Stimulated activated CD8-positive, alpha-beta memory T cell treated with anti-CD3 and anti-CD28 coated beads, Interleukin-12 subunit alpha, Interleukin-12 subunit beta, amount 100 ng/mL, for 24 hours (primary cell): ENCODE measurements around the gene SORCS2.
"Not testable (repeated sequence)": the region's sequence is repeated elsewhere in the genome, so short reads cannot be mapped to it uniquely, and the experiment has no call there.

Source experiments
- DNase-seq: peaks from one replicate; pipeline ENCODE4 v3.0.0-alpha.2; 2020; ENCODE audit errors: extremely low read depth

Gene SORCS2

GRCh38 chr4:7160439-7160838, 31.9 kb upstream of the SORCS2 start:
- DNase-seq = no peak

- DNase-seq = no peak
Measured at GRCh38 chr4:7160951-7161440, 31.3 kb upstream of the SORCS2 start.

- DNase-seq = no peak
Measured at GRCh38 chr4:7161721-7162214, 30.6 kb upstream of the SORCS2 start.

DNA sequence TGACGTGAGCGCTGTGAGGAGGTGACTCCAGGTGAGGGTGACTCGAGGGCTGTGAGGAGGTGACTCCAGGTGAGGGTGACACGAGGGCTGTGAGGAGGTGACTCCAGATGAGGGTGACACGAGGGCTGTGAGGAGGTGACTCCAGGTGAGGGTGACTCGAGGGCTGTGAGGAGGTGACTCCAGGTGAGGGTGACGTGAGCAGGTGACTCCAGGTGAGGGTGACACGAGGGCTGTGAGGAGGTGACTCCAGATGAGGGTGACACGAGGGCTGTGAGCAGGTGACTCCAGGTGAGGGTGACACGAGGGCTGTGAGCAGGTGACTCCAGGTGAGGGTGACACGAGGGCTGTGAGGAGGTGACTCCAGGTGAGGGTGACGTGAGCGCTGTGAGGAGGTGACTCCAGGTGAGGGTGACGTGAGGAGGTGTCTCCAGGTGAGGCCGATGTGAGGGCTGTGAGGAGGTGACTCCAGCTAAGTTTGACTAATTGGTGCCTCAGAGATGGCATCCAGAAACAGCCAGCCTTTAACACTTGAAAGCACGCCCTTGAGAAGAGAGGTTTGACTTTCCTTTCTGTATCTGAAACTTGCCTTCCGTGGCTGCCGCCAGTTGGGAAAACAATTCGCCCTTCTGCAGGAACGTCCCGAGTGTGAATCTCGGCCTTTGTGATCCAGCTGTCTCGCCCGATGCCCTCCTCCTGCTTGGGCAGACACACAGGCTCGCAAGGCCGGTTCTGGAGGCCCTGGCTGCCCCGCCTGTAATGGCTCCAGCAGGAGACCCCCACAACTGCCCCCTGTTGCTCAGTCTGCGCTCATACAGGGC, 27.1 kb upstream of the SORCS2 start:
- DNase-seq = not testable (repeated sequence)

DNA sequence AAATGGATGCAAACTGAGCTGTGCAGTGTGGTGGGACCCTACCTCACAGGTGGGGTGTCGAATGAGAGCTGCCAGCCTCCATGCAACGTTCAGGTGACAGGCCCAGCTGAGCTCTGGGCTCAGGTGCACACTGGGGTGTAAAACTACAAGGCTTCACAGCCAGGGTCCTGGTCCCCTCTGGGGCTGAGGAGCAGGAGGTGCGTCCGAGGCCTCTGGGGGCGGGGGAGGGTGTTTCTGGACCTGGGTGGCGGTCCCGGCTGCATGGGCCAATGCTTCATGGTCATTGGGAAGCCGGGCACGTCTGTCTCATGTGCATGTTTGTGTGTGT, 26.5 kb upstream of the SORCS2 start:
- DNase-seq = no peak

DNA sequence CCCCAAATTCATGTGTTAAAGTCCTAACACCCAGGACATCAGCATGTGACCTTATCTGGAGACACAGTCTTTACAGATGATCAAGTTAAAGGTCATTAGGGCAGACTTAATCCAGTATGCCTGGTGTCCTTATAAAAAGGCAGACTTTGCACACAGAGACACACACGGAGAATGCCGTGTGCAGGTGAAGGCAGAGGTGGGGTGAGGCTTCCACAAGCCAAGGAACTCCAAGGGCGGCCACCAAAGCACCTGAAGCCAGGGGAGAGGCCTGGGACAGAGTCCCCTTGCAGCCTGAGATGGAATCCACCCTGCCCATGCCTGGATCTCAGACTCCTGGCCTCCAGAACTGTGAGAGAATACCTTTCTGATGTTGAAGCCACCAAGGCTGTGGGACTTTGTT, 26.1 kb upstream of the SORCS2 start:
- DNase-seq = no peak

GRCh38 chr4:7166981-7167700, 25.2 kb upstream of the SORCS2 start:
- DNase-seq = no peak

DNA sequence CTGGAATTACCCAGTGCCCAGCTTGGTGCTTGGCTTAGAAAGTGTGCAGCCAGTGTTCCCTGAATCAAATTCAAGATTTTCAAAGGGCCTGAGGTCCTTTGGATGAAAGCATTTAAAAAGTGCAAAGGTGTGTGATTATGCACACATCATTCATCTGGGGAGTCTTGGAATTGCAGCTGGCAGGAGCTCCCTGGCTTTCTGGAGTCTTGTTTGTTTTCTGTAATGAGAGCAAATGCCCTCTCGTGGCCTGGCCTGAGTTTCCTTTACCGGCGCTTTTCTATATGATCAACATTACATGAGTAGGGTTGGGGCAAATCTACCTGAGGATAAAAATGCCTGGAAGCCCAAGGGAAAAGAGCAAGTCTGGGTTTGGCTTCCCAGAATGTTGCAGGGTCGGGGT, 24.6 kb upstream of the SORCS2 start:
- no peak for DNase-seq

DNA sequence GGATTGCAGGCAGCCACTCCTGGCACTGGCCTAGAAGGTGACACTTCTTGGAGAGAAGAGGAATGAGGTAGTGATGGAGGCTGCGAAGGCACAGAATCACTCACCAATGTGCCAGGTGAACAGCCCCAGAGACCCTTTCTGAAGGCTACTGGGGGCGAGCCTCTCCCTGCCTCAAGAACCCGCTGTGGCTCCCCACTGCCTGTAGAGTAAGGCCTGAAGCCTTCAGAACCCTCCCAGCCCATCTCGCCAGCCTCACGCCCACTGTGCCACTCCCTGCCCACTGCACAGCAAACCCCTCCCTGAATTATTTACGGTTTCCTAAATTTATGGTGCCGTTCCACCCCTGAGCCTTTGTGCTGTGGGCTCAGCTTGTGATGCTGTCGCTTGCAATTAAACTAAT, 24.2 kb upstream of the SORCS2 start:
- no peak for DNase-seq

DNA sequence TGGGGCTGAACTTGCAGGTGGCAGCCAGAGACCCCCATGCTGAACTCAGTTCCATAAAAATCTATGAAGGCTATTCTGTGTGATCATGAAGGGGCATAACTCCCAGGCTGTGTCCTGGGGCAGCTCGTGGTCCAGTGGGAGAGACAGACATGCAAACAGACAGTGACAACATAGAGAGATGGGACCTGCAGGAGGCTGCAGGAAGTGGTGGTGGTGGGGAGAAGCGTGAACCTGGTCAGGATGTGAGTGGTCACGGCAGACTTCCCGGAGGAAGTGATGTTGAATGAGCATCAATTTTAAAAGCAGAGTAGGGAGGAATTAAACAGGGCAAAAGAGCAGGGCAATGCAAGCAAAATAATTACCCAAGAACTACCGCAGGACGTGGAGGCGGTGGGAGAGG, 23.2 kb upstream of the SORCS2 start:
- no peak for DNase-seq

- DNase-seq = no peak
Measured at GRCh38 chr4:7170012-7170411, 22.3 kb upstream of the SORCS2 start.

DNA sequence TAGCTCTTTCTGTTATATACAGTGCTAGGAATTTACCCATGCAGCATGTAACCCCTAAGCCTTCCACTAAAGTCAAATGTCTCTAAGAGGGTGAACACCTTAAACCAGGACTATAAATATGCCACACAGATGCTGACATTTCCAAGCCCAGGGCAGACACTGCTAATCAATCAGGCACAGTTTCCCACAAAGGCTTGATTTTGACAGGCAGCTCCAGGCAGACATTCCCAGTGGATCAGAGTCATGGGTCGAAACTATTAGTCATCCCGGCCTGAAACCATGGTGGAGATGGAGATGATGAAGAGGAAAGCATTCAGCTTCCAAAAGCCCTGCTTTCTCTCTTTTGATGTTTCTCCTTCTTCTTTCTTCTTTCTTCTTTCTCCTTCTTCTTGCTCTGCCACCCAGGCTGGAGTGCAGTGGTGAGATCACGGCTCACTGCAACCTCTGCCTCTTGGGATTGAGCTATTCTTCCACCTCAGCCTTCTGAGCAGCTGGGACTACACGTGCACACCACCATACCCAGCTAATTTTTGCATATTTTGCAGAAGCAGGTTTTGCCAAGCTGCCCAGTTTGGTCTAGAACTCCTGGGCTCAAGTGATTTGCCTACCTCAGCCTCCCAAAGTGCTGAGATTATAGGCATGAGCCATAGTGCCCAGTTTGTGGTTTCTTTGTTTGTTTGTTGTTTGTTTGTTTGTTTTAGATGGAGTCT, 21.0 kb upstream of the SORCS2 start:
- no peak for DNase-seq

- DNase-seq = no peak
Measured at GRCh38 chr4:7172508-7172907, 19.8 kb upstream of the SORCS2 start.

DNA sequence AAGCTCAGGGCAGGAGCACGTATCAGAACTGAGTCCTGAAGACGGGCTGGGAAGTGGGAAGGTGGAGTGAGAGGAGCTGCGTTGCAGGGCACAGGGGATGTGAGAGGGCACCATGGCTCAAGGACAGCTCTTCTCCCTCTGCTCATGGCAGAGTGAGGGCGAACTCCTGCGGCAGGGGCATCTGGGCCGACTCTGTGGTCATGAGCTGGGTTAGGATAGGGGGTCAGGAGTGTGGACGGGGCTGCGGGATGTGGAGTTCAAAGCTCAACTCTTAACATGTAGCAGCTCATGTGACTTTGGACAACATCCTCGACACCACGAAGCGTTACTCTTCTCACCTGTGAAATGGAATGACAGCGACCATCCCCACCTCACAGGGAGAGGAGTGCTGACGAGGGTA, 19.4 kb upstream of the SORCS2 start:
- no peak for DNase-seq

DNA sequence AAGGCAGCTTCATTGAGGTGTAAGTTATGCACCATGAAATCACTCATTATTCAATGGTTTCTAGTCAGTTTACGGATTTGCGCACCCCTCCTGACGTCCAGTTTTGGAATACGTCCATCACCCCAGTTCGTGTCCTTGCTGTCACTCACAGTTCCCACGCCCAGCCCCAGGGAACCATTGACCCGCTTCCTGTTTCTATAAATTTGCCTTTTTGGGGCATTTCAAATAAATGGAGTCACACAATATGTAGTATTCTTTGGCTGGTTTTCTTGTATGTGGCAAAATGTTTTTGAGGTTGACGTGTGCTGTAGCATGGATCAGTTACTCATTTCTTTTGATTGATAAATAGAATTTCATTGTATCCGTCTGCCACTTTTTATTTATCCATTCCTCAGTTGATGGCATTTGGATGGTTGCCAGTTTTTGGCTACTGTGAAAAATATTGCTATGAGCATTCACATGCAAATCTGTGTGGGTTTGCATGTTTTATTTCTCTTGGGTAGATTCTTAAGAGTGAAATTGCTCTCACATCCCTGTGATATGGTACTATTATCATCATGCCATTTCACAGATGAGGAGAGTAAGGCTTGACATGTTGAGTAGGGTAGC, 18.4 kb upstream of the SORCS2 start:
- DNase-seq = no peak

DNA sequence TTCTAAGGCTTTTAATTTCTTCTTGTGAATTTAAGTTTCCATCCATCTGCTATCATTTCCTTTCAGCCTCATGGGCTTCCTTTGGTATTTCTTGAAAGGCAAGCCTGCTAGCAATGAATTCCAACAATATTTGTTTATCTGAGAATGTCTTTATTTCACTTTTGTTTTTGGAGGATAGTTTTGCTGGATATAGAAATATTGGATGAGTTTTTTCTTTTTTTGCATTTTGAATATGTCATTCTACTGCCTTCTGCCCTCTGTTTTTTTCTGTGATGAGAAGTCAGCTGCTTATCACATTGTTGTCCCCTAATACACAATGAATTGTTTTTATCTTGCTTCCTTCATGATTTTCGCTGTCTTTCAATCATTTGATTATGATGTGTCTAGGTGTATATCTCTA, 13.2 kb upstream of the SORCS2 start:
- DNase-seq = no peak

- no peak for DNase-seq
Measured at GRCh38 chr4:7180938-7181337, 11.4 kb upstream of the SORCS2 start.

DNA sequence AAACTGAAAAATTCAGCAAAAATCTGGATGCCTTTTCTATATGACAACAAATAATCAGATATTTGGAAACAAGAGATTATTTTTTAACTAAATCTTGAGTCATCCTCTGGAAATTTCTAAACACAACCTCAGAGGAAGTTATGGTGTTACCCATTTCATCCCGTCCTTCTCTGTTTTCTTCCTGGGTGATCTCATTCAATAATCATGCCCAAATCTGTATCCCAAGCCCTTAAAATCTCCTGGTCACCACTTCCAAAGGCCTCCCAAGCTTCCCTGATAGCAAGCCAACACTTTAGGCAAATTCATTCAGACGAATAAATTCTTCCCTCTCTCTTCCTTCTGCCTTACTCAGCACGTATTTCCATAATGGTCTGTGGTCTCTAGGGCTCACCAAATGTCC, 9.7 kb upstream of the SORCS2 start:
- DNase-seq = no peak

DNA sequence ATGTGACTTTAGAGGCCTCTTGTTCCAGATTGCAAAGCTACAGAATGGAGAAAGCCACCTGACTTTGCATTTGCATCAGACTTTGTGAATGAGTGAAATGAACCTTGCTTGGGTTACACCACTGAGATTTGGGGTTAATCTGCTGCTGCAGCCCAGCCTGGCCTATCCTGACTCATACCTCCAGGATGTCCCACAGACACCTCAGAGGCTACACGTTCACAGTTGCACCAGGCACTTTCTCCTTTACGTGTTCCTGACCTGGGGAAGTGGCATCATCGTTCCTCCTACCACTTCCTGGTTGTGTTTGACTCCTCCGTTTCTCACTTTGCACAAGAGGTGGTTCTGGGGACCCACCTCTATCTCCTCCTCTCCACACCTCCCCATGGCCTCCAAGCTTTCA, 9.2 kb upstream of the SORCS2 start:
- no peak for DNase-seq

DNA sequence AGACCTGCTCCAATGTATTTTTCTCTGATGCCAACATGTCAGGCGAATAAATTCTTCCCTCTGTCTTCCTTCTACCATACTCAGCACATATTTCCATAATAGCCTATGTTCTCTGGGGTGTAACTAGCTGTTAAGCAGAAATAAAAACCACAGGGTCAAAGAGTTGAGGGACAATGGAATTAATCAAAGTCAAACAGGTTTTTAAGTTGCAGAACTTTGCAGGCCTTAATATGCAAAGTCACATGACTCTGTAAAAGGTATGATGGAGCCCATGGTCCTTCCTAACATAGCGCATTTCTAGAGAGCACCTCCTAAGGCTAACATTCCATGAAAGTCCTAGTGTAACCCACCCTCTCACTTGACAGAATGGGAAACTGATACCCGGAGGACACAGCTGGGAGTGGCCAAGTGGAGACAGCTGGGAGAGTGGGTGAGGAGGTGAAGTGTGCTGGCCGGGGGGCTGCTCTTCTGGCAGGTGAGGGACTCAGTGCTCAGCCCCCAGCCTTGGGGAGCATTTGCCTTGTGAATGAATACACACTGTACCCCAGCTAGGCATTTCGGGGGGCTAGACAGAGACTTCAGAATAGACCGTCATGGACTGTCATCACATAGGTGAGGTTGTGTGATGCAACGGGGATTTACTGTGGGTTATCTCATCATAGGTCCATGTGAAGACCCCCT, 8.4 kb upstream of the SORCS2 start:
- DNase-seq = no peak

GRCh38 chr4:7185487-7186030, 6.8 kb upstream of the SORCS2 start:
- no peak for DNase-seq
